Measurements from ENCODE around the gene ARFGAP1. TPM values are rescaled to one million over a fixed set of nuclear protein-coding genes. Genes with fewer than 3 reads are reported as not detected.

ARFGAP1 gene
- total RNA-seq, 1 donor from 2014 or later: 57.0 TPM

- H3K27ac ChIP-seq: no peak overlapping the region
- no peaks in the 10 kb centered on the region for H3K4me1 ChIP-seq
- H3K36me3 ChIP-seq: peaks cover 80 to 88% of the 10 kb centered on the region in 2 donors
- no peak overlapping the region for H3K4me3 ChIP-seq
- intact Hi-C loops (cut with DNase I): no loop called here
- H3K9me3 ChIP-seq: no peaks in the 10 kb centered on the region
- TF ChIP-seq CTCF (IDR thresholded peaks at IDR 0.05): no peak
- H3K27me3 ChIP-seq: no peaks in the 10 kb centered on the region
- DNase-seq (ENCODE audit: low spot score in 2 of 2): no peak
Observed at GRCh38 chr20:63279931-63280330, 7.3 kb downstream of the ARFGAP1 start.

GRCh38 chr20:63280371-63280770, 7.8 kb downstream of the ARFGAP1 start:
- H3K4me3 ChIP-seq: no peak overlapping the region
- peaks cover 82 to 92% of the 10 kb centered on the region in 2 donors for H3K36me3 ChIP-seq
- H3K27ac ChIP-seq: no peak overlapping the region
- TF ChIP-seq CTCF (IDR thresholded peaks at IDR 0.05): no peak
- no peaks in the 10 kb centered on the region for H3K27me3 ChIP-seq
- DNase-seq (ENCODE audit: low spot score in 2 of 2): no peak
- intact Hi-C loops (cut with DNase I): no loop called here
- no peaks in the 10 kb centered on the region for H3K9me3 ChIP-seq
- H3K4me1 ChIP-seq: no peaks in the 10 kb centered on the region

GRCh38 chr20:63280929-63281545, 8.4 kb downstream of the ARFGAP1 start:
- no peak for DNase-seq (ENCODE audit: low spot score in 2 of 2)
- Histone ChIP-seq H3K36me3 (peaks cover 89 to 98% of the 10 kb centered on the region in 2 donors), H3K4me1 (no peaks in the 10 kb centered on the region), H3K27ac (no peak overlapping the region), H3K27me3 (no peaks in the 10 kb centered on the region), H3K9me3 (no peaks in the 10 kb centered on the region), H3K4me3 (no peak overlapping the region)
- TF ChIP-seq CTCF (IDR thresholded peaks at IDR 0.05): no peak
- intact Hi-C loops (cut with DNase I): no loop called here

- Histone ChIP-seq H3K27ac (no peak overlapping the region), H3K4me1 (no peaks in the 10 kb centered on the region), H3K4me3 (no peak overlapping the region), H3K36me3 (peaks cover 85 to 98% of the 10 kb centered on the region in 2 donors), H3K27me3 (no peaks in the 10 kb centered on the region), H3K9me3 (no peaks in the 10 kb centered on the region)
- no peak for DNase-seq (ENCODE audit: low spot score in 2 of 2)
- intact Hi-C loops (cut with DNase I): no loop called here
- TF ChIP-seq CTCF (IDR thresholded peaks at IDR 0.05): no peak
Observed at GRCh38 chr20:63281742-63282665, 9.4 kb downstream of the ARFGAP1 start.

GRCh38 chr20:63282946-63283345, 10.3 kb downstream of the ARFGAP1 start:
- Histone ChIP-seq H3K9me3 (no peaks in the 10 kb centered on the region), H3K27ac (no peak overlapping the region), H3K27me3 (no peaks in the 10 kb centered on the region), H3K4me3 (no peak overlapping the region), H3K36me3 (peaks cover 83 to 98% of the 10 kb centered on the region in 2 donors), H3K4me1 (no peaks in the 10 kb centered on the region)
- DNase-seq (ENCODE audit: low spot score in 2 of 2): no peak
- intact Hi-C loops (cut with DNase I): no loop called here
- TF ChIP-seq CTCF (IDR thresholded peaks at IDR 0.05): no peak
